Activated CD8-positive, alpha-beta T cell treated with anti-CD3 and anti-CD28 coated beads for 36 hours (primary cell): Measurements from ENCODE around the gene HADH. TPM values are rescaled to one million over a fixed set of nuclear protein-coding genes. Genes with fewer than 3 reads are reported as not detected.
A peak's percentile ranks its signal among the peaks of the same experiment; 100 is the strongest.

Experiments used
- ATAC-seq: fragments of 200-7000 bp; cut with Tn5 transposase; one replicate; pipeline ENCODE4 v1.10.0; 2021; ENCODE audit warnings: mild to moderate bottlenecking, moderate library complexity
- CTCF ChIA-PET: fragments of 350-600 bp; sonication (Branson Sonifier 250); formaldehyde crosslinking; loops from one replicate; lab custom pipeline; 2021; ENCODE audit warnings: antibody characterized with exemption; lab: Charles Lee
- POLR2A ChIA-PET: fragments of 350-600 bp; sonication (Branson Sonifier 250); formaldehyde crosslinking; loops from one replicate; lab custom pipeline; 2021; ENCODE audit warnings: antibody characterized with exemption; lab: Charles Lee
- DNase-seq: peaks from one replicate; pipeline ENCODE4 v3.0.0-alpha.2; 2020
- H3K27ac Mint-ChIP-seq: one replicate; pipeline ENCODE4 v1.8.0; 2021; ENCODE audit warnings: mild to moderate bottlenecking, mixed read lengths
- H3K27me3 Mint-ChIP-seq: one replicate; pipeline ENCODE4 v1.8.0; 2021; ENCODE audit warnings: mixed read lengths
- H3K36me3 Mint-ChIP-seq: one replicate; pipeline ENCODE4 v1.8.0; 2021; ENCODE audit warnings: low read depth, mixed read lengths
- H3K4me1 Mint-ChIP-seq: one replicate; pipeline ENCODE4 v1.8.0; 2021; ENCODE audit warnings: low read depth, mixed read lengths
- H3K4me3 Mint-ChIP-seq: one replicate; pipeline ENCODE4 v1.8.0; 2021; ENCODE audit warnings: mild to moderate bottlenecking, moderate library complexity, mixed read lengths
- H3K9me3 Mint-ChIP-seq: one replicate; pipeline ENCODE4 v1.8.0; 2021; ENCODE audit warnings: mixed read lengths
- CTCF ChIP-seq: fragments of 200-600 bp; IDR thresholded peaks from one replicate; pipeline ENCODE4 v1.8.0; 2022; ENCODE audit warnings: antibody characterized with exemption, mild to moderate bottlenecking
- intact Hi-C: fragments of 100-400 bp; cut with micrococcal nuclease; formaldehyde crosslinking; loops from one replicate; pipeline ENCODE4 v1.10.0; 2022
- total RNA-seq, 2 experiments: library from RNA; stranded (reverse); gene quantifications; one replicate each; pipeline ENCODE4 v1.2.3, GENCODE V29; 2021

The HADH gene
- total RNA-seq, result 10 to 100 TPM; 50.3 to 50.7 TPM

DNA sequence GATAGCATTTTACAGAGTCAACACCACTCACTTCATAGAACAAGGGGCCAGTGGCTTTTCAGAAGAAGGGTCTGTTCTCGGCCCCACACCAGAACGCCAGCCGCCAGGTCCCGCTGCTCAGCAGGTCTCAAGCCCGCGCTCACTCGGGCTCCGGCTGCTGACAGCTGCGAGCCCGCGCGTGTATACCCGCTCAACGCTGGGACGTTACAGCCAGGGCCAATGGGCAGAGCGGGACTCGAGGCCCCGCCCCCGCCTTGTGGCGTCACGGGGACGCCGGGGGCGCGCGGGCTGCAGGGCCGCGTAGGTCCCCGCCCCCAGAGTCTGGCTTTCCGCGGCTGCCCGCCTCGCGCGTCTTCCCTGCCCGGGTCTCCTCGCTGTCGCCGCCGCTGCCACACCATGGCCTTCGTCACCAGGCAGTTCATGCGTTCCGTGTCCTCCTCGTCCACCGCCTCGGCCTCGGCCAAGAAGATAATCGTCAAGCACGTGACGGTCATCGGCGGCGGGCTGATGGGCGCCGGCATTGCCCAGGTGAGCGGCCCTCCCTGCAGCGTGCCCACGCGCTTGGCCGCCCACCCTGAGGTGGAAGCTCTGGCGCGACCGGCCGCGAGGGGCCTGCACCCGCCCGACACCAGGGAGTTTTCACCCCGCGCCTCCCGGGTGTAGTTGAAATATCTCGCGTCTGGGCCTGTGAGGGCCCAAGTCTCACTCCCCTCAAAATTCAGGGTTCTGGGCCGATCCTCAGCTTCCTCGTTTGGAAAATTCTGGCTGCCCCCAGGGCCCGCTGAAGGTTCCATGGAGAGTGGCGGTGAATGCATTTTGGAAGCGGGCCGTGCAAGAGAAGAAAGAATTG is at the start of gene HADH:
Gene HADH, plus strand, starts transcription at position 353 of the 850 bp plus-strand sequence. Its CDS starts 44 bp downstream, at position 397.
- ChIA-PET CTCF (interaction anchor here (0.8 to 1.3 kb wide), 3 partner anchors 15 to 582 kb away, joined by 3 to 5 read pairs (median 3); no protein-coding TSS in a partner anchor), POLR2A (interaction anchor here (0.8 to 2.3 kb wide), 10 partner anchors 8 to 376 kb away, joined by 3 to 12 read pairs (median 4); partner anchors contain the start of gene PAPSS1)
- H3K27ac Mint-ChIP-seq, result peak within 1 kb of the TSS; percentile 92
- H3K36me3 Mint-ChIP-seq, result peaks cover 17% of the 10 kb centered on the region
- peak within 1 kb of the TSS; percentile 81 for H3K4me3 Mint-ChIP-seq
- no peaks in the 10 kb centered on the region for H3K27me3 Mint-ChIP-seq
- DNase-seq (peak; percentile 95), ATAC-seq (peak; percentile 98)
- intact Hi-C loops, result no loop called here
- H3K9me3 Mint-ChIP-seq, result no peaks in the 10 kb centered on the region
- no peak for TF ChIP-seq CTCF
- H3K4me1 Mint-ChIP-seq, result peaks cover 39% of the 10 kb centered on the region

DNA sequence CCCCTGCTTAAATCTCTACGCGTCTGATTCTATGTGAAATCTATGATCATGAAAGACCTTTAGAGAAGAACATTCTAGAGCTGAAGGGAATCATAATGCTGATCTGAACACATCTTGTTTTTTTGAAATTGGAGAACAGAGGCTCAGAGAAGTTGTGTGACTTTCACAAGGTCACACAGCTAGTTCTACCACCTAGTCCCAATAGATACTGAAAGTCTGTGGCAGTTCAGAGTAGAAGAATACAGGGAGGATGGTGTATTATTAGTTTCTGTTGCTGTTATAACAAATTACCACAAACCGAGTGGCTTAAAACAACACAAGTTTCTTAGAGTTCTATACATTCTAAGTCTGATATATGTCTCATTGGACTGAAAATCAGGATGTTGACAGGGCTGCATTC is 43.9 kb upstream of the HADH start:
- no peak overlapping the region for H3K27ac Mint-ChIP-seq
- POLR2A ChIA-PET, result no interaction called here

GRCh38 chr4:107950746-107951540 is 38.7 kb upstream of the HADH start:
- intact Hi-C loops, result no loop called here
- ChIA-PET POLR2A (no interaction called here), CTCF (no interaction called here)
- DNase-seq (no peak), ATAC-seq (no peak)
- no peak overlapping the region for H3K27ac Mint-ChIP-seq
- no peaks in the 10 kb centered on the region for H3K27me3 Mint-ChIP-seq
- H3K4me1 Mint-ChIP-seq, result no peaks in the 10 kb centered on the region
- H3K9me3 Mint-ChIP-seq, result peaks cover 5% of the 10 kb centered on the region
- TF ChIP-seq CTCF, result no peak
- H3K36me3 Mint-ChIP-seq, result peaks cover 11% of the 10 kb centered on the region
- no peak overlapping the region for H3K4me3 Mint-ChIP-seq

More for the DNA sequence above, 43.9 kb upstream of the HADH start:
- Mint-ChIP-seq H3K9me3 (no peaks in the 10 kb centered on the region), H3K27me3 (no peaks in the 10 kb centered on the region), H3K4me3 (no peak overlapping the region), H3K36me3 (peaks cover 16% of the 10 kb centered on the region), H3K4me1 (no peaks in the 10 kb centered on the region)
- no peak for TF ChIP-seq CTCF
- no peak for ATAC-seq
- intact Hi-C loops, result no loop called here
- DNase-seq, result no peak
- CTCF ChIA-PET, result no interaction called here

DNA sequence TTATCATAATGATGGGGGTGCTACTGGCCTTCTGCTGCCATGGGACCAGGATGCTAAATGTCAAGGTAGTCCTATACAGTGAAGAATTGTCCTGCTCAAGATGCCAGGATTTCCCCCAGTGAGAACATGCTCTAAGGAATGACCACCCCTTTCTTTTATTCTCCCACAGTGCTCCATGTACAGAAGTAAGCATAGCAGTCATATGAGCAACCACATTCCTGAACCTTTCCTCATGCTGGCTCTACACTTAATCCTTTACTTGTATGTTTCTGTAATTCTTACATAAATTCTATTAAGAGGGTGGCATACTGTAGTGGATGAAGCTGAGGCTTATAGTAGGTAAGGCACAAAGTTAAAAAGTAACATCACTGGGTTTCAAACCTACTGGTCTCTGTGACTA is 38.1 kb upstream of the HADH start:
- ATAC-seq, result no peak
- intact Hi-C loops, result no loop called here
- peaks cover 14% of the 10 kb centered on the region for H3K36me3 Mint-ChIP-seq
- peaks cover 11% of the 10 kb centered on the region for H3K9me3 Mint-ChIP-seq
- H3K4me1 Mint-ChIP-seq, result no peaks in the 10 kb centered on the region
- ChIA-PET CTCF (no interaction called here), POLR2A (no interaction called here)
- DNase-seq, result no peak
- no peaks in the 10 kb centered on the region for H3K27me3 Mint-ChIP-seq
- no peak for TF ChIP-seq CTCF
- H3K27ac Mint-ChIP-seq, result no peak overlapping the region
- H3K4me3 Mint-ChIP-seq, result no peak overlapping the region
